Astrocyte (in vitro differentiated cells and primary cell): ENCODE measurements around the gene RIT2.

Experiments used
- EZH2 ChIP-seq: IDR thresholded peaks from 2 replicates; pipeline ENCODE4 v1.6.1; 2012; ENCODE audit warnings: mild to moderate bottlenecking, low read length, inconsistent platforms; ENCODE audit not compliant: insufficient read depth
- TF ChIP-seq, protein P1 (sequence below): IDR thresholded peaks from 2 replicates; pipeline ENCODE4 v1.5.1; 2011; ENCODE audit warnings: low read depth, mild to moderate bottlenecking, inconsistent platforms, low read length, moderate library complexity; ENCODE audit not compliant: insufficient read depth

DNA sequence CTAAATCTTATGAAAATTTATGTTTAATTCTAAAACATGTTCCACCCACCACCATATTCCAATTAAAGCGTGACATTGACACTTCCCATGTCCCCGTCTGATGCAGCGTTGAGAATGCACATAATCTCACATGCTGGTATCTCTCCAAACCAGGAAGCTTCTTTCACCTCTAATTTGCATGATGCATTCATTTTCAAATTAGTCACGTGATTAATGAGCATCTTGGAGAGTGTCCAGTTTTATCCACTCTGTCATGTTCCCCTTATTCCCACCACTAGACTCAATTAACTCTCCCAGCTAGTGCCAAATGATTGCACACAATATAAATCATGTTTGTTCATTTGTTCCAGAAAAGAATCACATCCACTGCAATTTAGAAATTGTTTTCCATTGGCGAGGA lies 105.8 kb downstream of the RIT2 start:
- TF ChIP-seq, protein P1, sequence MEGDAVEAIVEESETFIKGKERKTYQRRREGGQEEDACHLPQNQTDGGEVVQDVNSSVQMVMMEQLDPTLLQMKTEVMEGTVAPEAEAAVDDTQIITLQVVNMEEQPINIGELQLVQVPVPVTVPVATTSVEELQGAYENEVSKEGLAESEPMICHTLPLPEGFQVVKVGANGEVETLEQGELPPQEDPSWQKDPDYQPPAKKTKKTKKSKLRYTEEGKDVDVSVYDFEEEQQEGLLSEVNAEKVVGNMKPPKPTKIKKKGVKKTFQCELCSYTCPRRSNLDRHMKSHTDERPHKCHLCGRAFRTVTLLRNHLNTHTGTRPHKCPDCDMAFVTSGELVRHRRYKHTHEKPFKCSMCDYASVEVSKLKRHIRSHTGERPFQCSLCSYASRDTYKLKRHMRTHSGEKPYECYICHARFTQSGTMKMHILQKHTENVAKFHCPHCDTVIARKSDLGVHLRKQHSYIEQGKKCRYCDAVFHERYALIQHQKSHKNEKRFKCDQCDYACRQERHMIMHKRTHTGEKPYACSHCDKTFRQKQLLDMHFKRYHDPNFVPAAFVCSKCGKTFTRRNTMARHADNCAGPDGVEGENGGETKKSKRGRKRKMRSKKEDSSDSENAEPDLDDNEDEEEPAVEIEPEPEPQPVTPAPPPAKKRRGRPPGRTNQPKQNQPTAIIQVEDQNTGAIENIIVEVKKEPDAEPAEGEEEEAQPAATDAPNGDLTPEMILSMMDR = no peak
- no peak for TF ChIP-seq EZH2
